Medulla oblongata (tissue), 1 donor: ENCODE measurements around the gene AMD1.
"Not testable (repeated sequence)": the region's sequence is repeated elsewhere in the genome, so short reads cannot be mapped to it uniquely, and the experiment has no call there.

Experiments
- DNase-seq: peaks from one replicate; pipeline ENCODE4 v3.0.0-alpha.2; 2015; ENCODE audit errors: extremely low spot score

The AMD1 gene

DNA sequence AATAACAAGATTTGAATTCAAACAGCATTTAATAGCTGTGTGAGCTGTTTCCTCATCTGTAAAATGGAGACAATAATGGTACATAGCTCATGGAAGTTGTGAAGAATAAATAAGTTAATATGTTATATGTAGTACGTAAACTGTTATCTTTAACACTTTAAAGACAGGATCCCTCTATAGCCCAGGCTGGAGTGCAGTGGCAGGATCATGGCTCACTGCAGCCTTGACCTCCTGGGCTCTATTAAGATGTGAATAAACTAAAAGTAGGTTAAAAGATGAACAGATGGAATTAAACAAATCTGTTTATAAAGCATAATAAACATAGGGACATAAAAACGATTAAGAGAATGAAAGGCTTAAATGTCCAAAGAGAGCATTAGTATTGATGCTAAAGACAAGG lies 3.0 kb downstream of the AMD1 start:
- DNase-seq: no peak

DNA sequence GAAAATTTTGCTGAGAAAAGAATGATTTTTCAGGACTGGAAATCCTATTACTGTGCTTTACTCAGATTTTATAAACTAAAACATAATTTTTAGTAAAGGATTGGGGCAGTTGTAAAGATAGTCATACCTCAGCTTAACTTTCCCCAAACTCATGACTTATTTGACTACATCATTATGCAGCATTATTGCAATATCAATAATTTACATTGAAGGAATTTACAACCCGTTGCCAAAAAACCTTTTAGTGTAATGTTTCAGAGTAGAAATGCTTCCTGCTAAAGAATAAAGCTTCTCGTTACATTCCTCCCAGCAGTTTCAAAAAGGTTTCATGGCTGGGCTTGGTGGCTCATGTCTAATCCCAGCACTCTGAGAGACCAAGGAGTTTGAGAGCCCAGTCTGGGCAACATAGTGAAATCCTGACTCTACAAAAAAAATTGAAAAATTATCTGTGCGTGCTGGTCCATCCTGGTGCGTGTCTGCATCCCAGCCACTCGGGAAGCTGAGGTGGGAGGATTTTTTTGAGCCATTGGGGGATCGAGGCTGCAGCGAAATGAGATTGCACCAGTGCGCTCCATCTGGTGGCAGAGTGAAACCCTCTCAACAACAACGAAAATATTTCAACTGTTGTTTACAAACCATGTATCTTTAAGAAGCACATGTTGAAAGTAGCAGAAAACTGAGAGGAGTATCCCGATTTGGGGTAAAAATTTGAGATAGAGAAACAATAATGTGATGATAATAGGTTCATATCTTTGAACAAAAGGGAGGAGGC lies 4.4 kb downstream of the AMD1 start:
- DNase-seq: peak; percentile 75

DNA sequence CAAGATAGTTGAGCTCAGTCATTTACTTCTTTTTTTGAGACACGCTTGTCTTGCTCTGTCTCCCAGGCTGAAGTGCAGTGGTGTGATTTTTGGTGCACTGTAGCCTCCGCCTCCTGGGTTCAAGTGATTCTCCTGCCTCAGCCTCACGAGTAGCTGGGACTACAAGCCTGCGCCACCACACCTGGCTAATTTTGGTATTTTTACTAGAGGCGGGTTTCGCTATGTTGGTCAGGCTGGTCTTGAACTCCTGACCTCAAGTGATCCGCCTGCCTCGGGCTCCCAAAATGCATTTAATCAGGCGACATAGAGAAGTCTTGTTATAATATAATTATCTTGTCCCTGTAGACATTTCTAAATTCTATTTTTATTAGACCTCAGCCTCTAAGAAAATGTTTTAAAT lies 6.1 kb downstream of the AMD1 start:
- DNase-seq: no peak

DNA sequence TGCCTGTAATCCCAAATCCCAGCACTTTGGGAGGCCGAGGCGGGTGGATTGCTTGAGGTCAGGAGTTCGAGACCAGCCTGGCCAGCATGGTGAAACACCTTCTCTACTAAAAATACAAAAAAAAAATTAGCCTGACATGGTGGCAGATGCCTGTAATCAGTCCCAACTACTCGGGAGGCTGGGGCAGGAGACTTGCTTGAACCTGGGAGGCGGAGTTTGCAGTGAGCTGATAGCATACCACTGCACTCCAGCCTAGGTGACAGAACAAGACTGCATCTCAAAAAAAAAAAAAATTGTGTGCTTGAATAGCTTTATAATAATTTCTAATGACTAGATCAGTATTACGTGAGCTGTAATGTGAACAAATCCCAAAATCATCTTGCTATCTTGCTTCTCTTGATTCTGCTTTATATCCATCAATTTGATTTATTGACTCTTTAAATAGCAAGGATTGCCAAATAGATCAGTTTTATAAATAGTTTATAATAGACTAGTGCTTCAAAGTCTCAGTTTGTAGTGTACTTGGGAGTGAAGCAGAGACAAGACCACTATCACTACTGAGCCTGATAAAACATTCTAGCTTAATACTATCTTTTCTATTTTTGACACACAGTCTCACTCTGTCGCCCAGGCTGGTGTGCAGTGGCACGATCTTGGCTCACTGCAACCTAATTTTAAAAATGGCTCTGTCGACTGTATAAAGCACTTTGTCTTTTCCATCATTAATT lies 7.1 kb downstream of the AMD1 start:
- DNase-seq: no peak

DNA sequence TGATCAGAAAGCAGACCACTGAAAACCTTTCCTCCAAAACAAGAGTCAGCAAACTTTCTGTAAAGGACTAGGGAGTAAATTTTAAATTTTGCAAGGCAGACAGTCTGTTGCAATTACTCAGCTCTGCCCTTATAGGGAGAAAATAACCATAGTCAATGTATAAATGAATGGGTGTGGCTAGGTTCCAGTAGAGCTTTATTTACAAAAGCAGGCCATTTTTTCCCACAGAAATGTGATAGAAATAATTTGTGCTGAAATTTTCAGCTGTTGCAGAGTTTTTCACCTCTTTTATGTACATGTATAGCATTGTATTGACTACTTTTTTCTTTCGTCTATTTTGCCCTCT lies 7.7 kb downstream of the AMD1 start:
- DNase-seq: no peak

DNA sequence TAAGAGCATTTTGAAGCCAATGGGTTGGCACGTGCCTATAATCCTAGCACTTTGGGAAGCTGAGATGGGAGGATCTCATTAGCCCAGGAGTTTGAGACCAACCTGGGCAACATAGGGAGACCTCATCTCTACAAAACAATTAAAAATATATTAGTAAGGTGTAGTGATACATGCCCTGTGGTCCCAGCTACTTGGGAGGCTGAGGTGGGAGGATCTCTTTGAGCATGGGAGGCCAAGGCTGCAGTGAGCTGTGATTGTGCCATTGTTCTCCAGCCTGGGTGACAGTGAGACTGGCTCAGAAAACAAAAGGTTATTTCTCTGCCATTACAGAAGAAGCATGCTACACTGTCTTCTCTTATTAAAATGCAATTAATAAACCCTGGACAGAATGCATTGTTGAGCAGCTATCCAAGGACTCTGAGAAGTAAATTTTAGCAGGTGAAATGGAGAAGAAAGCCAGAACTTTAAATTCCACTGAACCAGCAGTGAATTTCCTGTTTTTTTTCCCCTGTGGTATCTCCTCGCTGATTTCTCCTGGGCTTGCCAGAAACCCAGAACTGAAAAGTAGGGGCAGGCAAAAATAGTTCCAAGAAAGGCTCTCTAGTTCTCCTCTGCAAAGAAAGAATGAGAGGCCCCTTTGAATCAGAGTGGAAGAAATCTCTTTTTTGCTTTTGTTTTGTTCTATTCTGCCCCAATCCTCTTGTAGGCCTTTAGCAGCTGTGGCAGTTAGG lies 8.4 kb downstream of the AMD1 start:
- peak; percentile 56 for DNase-seq

DNA sequence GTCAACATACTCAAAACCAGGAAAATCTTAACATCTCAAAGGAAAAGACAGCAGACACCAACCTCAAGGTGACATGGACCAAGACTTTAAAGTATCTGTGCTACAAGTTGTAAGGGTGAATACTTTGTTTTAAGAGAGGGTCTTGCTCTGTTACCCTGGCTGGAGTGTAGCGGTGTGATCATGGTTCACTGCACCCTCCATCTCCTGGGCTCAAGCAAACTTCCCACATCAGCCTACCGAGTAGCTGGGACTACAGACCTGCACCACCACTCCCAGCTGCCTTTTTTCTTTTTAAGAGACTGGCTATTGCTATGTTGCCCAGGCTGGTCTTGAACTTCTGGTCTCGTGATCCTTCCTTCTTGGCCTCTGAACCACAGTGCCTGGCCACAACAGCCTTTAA lies 9.7 kb downstream of the AMD1 start:
- no peak for DNase-seq

DNA sequence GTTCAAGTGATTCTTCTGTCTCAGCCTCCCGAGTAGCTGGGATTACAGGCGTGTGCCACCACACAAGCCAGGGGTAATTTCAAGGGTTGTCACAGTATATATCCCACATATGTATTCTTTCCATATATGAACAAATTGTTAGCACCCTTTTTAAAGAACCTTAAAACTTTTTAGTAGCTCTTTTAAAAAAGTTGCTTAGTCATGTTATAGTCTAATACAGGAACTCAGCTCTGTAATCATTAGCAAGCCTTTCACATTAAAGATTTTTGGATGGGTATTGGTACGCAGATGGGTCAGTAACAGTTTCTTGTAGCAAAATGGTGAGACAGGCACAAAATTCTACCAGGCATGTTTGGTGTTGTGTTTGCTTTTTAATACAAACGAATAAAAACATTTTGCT lies 10.9 kb downstream of the AMD1 start:
- no peak for DNase-seq

DNA sequence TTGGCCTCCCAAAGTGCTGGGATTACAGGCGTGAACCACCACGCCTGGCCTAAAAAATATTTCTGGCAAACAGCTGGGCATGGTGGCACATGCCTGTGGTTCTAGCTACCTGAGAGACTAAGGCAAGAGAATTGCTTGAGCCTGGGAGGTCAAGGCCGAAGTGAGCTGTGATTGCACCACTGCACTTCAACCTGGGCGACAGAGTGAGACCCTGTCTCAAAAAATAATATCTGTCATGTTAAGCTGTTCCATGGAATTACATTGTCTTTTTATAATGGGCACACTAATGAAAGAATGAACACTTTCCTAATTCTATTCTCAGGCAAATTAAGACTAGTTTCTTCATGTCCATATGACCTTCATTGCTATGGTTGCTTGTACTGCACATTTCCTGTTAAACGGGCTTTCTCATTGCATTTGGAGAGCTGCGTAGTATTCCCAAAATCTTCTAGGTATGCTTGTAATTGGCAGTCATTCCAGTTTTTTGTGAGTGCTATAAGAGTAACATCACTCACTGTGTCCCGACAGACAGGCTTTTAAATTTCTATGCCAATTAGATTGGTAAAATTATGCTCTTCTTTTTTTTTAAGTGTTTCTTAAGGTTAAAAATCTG lies 12.1 kb downstream of the AMD1 start:
- DNase-seq: no peak

DNA sequence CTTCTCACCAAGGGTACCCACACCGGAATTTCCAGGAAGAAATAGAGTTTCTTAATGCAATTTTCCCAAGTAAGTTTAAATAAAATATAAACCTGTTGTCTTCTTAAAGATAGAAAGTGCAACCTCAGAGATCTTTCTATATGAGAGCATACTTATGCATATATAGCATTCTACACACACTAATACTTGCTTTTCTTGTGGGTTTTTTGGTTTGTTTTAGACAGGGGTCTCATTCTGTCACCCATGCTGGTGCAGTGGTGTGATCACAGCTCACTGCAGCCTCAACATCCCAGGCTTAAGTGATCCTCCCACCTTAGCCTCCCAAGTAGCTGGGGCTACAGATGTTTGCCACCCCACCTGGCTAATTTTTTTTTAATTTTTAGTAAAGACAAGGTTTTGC lies 15.7 kb downstream of the AMD1 start:
- no peak for DNase-seq

DNA sequence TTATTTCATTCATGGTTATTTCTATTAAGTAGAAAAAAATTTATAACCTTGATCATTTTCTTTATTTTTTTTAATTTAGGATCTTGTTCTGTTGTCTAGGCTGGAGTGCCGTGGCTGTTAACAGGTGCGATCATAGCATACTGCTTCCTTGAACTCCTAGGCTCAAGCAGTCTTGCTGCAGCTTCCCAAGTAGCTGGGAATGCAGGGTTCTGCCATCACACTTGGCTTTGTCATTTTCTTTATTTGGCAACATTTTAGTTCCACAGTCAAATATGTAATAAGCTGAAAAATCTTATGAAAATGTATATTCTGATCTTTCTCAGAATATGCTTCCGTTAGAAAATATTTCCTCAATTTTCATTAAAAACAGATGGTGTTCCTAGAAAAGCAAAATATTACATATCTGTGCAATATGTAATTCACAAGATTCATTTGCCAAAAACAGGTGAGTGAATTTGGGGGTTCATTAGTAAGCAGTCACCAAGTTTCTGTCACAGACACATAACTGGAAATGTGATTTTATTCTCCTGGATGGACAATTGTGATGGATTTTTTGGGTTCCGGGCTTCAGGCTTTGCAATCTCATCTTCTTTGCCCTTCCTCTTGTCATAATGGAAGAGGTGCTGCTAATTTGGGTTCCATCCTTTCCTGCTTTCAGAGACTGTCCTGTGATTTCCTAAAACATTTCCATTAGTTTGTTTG lies 21.5 kb downstream of the AMD1 start:
- no peak for DNase-seq

DNA sequence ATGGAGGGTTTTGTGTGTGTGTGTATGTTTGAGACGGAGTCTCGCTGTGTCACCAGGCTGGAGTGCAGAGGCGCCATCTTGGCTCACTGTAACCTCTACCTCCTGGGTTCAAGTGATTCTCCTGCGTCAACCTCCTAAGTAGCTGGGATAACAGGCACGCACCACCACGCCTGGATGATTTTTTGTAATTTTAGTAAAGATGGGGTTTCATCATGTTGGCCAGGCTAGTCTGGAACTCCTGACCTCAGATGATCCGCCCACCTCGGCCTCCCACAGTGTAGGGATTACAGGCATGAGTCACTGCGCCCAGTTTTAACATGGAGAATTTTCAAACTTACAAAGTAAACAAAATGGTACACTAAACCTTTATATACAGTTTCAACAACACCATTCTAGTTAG lies 22.8 kb downstream of the AMD1 start:
- no peak for DNase-seq

DNA sequence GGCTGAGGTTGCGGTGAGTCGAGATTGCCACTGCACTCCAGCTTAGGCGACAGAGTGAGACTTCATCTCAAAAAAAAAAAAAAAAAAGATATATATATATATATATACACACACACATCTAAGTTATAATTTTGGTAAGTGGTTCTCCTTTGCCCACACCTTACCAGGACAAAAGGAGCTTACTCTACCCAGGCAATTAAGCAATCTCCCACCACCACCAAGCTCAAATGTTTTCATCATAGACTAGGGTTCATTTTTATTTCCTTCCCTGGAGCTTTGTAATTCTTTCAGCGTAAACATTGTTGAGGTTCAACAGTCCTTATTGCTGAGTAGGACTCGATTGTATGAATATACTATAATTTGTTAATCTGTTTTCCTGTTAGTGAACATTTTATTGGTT lies 23.5 kb downstream of the AMD1 start:
- no peak for DNase-seq

DNA sequence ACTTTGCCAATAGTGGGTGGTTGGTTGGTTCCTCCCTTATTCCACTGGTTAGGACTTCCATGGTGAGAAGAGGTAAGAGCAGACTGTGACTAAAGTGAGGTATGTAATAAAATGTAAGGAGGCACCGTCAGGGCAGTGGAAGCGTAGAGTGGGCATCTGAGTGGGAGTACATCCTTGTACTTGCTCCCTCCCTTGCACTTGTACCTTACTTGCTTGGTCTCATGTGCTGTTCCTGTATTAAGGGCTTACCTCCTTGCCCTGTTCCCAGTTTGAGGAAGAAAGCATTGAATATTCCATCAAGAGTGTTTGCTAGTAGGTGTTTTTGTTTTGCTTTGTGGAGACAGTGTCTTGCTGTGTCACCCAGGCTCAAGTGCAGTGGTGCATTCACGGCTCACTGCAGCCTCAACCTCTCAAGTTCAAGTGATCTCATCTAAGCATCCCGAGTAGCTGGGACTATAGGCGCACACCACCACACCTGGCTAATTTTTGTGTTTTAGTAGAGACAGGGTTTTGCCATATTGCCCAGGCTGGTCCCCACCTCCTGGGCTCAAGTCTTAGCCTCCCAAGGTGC lies 25.5 kb downstream of the AMD1 start:
- DNase-seq: no peak

DNA sequence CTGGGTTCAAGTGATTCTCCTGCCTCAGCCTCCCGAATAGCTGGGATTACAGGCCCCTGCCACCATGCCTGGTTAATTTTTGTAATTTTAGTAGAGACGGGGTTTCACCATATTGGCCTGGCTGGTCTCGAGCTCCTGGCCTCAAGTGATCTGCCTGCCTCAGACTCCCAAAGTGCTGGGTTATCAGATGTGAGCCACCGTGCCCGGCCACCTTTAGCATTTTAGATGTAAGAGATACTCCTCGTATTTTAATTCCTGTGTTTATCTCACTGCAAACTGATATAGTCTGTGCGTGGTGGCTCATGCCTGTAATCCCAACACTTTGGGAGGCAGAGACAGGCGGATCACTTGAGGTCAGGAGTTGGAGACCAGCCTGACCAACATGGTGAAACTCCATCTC lies 27.0 kb downstream of the AMD1 start:
- not testable (repeated sequence) for DNase-seq

DNA sequence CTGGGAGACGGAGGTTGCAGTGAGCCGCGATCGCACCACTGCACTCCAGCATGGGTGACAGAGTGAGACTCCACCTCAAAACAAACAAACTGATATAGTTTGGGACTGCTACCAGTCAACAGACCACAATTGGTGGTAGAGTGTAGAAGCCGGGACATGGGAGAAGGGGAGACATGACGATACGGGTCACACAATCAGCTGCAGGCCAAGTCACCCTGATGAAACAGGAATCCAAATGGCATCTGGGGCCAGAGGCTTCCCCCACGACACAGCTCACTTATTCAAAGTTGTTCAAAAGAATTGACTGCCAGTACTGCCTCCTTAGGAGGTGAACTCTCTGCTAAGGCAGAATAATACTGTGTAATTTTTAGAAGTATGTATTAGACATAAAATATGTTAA lies 27.5 kb downstream of the AMD1 start:
- DNase-seq: no peak

DNA sequence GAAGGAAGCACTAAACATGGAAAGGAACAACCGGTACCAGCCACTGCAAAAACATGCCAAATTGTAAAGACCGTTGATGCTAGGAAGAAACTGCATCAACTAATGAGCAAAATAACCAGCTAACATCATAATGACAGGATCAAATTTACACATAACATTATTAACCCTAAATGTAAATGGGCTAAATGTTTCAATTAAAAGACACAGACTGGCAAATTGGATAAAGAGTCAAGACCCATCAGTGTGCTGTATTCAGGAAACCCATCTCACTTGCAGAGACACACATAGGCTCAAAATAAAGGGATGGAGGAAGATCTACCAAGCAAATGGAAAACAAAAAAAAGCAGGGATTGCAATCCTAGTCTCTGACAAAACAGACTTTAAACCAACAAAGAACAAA lies 31.7 kb downstream of the AMD1 start:
- DNase-seq: not testable (repeated sequence)

DNA sequence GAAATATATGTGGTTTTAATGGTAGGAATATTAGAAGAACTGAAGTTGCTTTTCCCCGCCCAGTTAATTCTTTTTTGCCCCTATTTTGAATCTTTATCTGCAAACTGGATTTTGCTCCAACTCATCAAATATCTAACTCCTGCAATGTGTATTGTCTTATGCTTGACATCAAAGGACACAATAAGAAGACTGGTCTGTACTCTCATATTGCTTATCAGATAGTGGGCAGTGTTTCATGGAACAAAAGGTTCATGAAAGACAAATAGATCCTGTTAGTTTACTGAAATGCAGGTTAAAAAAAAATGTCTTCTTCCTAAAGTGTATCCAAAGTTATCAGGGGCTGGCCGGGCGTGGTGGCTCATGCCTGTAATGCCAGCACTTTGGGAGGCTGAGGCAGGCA lies 56.2 kb downstream of the AMD1 start:
- DNase-seq: no peak

DNA sequence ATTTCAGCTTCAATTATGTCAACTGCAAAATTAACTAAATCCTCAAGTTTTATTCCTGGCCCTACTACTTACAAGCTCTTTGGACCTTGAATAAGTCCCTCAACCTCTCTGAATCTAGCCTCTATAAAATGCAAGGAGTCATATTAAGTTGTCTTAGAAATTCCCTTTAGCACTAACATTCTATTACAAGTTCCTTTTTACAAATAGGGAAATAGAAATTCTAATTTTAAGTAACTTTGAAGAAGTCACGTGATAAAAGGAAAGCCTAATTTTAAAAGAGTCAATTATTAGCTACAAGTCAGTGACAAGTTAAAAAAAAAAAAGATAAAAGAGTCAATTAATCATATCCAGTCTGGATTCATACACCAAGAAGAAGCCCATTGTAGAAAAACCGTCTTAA lies 59.3 kb downstream of the AMD1 start:
- no peak for DNase-seq

DNA sequence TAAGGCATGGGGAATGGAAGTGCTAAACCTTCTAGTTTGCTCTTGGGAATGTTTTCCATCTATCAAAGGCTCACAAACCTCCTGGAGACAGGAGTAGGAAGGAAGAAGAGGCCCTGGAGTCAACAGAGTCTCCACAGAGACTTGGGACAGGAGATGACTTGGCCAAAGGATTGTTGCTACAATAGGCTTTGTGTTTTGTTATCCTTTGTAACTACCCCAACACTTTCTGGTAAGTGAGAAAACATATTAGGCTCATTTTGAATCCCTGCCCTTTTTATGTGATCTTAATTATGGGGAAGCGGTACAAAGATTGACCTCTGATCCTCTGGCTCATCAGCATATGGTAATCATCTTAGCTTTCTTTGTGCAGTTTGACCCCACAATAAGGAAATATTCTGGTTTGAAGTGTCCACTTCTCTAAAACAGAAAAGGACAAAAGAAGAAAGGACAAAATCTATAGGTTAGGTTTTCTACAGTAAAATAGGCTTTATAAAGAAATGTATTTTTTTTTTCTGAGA lies 59.9 kb downstream of the AMD1 start:
- DNase-seq: no peak

DNA sequence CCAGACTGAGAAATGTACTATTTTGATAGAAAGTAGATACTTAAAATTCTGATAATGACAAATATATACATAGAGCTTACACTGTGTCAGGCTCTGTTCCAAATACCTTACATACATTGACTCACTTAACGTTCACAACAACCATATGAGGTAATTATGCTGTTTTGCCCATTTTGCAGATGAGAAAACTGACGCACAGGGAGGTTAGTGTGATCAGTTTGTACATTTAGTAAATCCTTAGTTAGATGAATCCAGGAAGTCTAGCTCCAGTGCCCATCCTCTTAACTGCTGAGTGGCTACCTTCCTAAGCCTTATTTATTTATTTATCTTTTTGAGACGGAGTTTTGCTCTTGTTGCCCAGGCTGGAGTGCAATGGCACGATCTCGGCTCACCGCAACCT lies 60.6 kb downstream of the AMD1 start:
- no peak for DNase-seq
